SK-N-SH (cell line): ENCODE results near the gene GNG4. TPM values are rescaled to one million over a fixed set of nuclear protein-coding genes. Genes with fewer than 3 reads are reported as not detected.
"Not testable (repeated sequence)": the region's sequence is repeated elsewhere in the genome, so short reads cannot be mapped to it uniquely, and the experiment has no call there.

ENCODE experiments used
- CTCF ChIA-PET: fragments of 300-600, 350-600 bp; formaldehyde crosslinking; extraction: SDS; loops from one replicate; lab custom pipeline; 2021; lab: Yijun Ruan, JAX
- POLR2A ChIA-PET: fragments of 350-600 bp; sonication (Branson Sonifier 250); formaldehyde crosslinking; extraction: SDS; loops from one replicate; lab custom pipeline; 2020; ENCODE audit warnings: antibody characterized with exemption, inconsistent platforms; lab: Yijun Ruan, JAX
- DNase-seq: peaks from one replicate; pipeline ENCODE4 v3.0.0; 2012
- H2AFZ ChIP-seq: fragments of 200-600 bp; sonication (generic); 2 replicates; pipeline ENCODE4 v1.8.1; 2016; ENCODE audit warnings: antibody characterized with exemption, mild to moderate bottlenecking, low read depth
- H3F3A ChIP-seq: fragments of 200-600 bp; sonication (generic); replicated peaks from 2 replicates; pipeline ENCODE3; 2016; ENCODE audit warnings: antibody characterized with exemption, mild to moderate bottlenecking; ENCODE audit not compliant: insufficient read depth
- H3K27ac ChIP-seq, 2 experiments: fragments of 200-500 bp in 1 of 2; fragments of 200-600 bp in 1 of 2; sonication (Bioruptor generic) in 1 of 2; sonication (generic), shearing (Covaris generic) in 1 of 2; 2 replicates each; pipeline versions ENCODE4 v1.5.1 to v1.6.1; 2014 to 2016; ENCODE audit warnings: low read depth in 2 of 2, inconsistent platforms in 1 of 2, low read length in 1 of 2, mild to moderate bottlenecking in 1 of 2, mixed read lengths in 1 of 2
- H3K27me3 ChIP-seq: fragments of 200-600 bp; sonication (generic), shearing (Covaris generic); 2 replicates; pipeline ENCODE4 v1.6.1; 2016; ENCODE audit warnings: mixed run types; ENCODE audit not compliant: insufficient read depth
- H3K36me3 ChIP-seq, 2 experiments: fragments of 200-500 bp in 1 of 2; fragments of 200-600 bp in 1 of 2; sonication (Bioruptor generic) in 1 of 2; sonication (generic) in 1 of 2; replicated peaks in 1 of 2; 2 replicates each; pipeline versions ENCODE3 to v1.5.1; 2014 to 2016; ENCODE audit warnings: low read length in 1 of 2, mild to moderate bottlenecking in 1 of 2; ENCODE audit not compliant: insufficient read depth in 2 of 2, control insufficient read depth in 1 of 2
- H3K4me1 ChIP-seq, 2 experiments: fragments of 200-500 bp in 1 of 2; fragments of 200-600 bp in 1 of 2; sonication (Bioruptor generic) in 1 of 2; sonication (generic), shearing (Covaris generic) in 1 of 2; 2 replicates each; pipeline versions ENCODE4 v1.5.1 to v1.6.1; 2014 to 2016; ENCODE audit warnings: low read depth in 1 of 2, low read length in 1 of 2, mixed run types in 1 of 2; ENCODE audit not compliant: insufficient read depth in 2 of 2, control insufficient read depth in 1 of 2
- H3K4me2 ChIP-seq: fragments of 200-600 bp; sonication (generic), shearing (Covaris generic); 2 replicates; pipeline ENCODE4 v1.6.1; 2017; ENCODE audit warnings: mixed run types
- H3K4me3 ChIP-seq, 2 experiments: fragments of 200-500 bp in 1 of 2; fragments of 200-600 bp in 1 of 2; sonication (Bioruptor generic) in 1 of 2; sonication (generic), shearing (Covaris generic) in 1 of 2; 2 replicates each; pipeline versions ENCODE4 v1.5.1 to v1.8.1; 2014 to 2016; ENCODE audit warnings: low read depth in 2 of 2, inconsistent platforms in 1 of 2, low read length in 1 of 2, mild to moderate bottlenecking in 1 of 2, mixed read lengths in 1 of 2, moderate library complexity in 1 of 2
- H3K79me2 ChIP-seq: fragments of 200-600 bp; sonication (generic); 2 replicates; pipeline ENCODE4 v1.8.1; 2017; ENCODE audit warnings: mild to moderate bottlenecking; ENCODE audit not compliant: insufficient read depth
- H3K9ac ChIP-seq: fragments of 200-600 bp; sonication (generic); 2 replicates; pipeline ENCODE4 v1.6.1; 2017; ENCODE audit warnings: mixed run types
- H3K9me2 ChIP-seq: fragments of 200-600 bp; sonication (generic); 2 replicates; pipeline ENCODE4 v1.6.1; 2017; ENCODE audit warnings: mixed run types
- H3K9me3 ChIP-seq: fragments of 200-600 bp; sonication (generic); 2 replicates; pipeline ENCODE4 v1.6.1; 2017; ENCODE audit warnings: mixed run types, mild to moderate bottlenecking, moderate library complexity
- H4K20me1 ChIP-seq: fragments of 200-600 bp; sonication (generic); 2 replicates; pipeline ENCODE4 v1.6.1; 2017; ENCODE audit warnings: mild to moderate bottlenecking, mixed run types; ENCODE audit not compliant: insufficient read depth
- EP300 ChIP-seq, 2 experiments: IDR thresholded peaks; 2 replicates each; pipeline versions ENCODE4 v1.4.0 to v1.6.1; 2012; ENCODE audit warnings: borderline replicate concordance in 1 of 2, low read depth in 1 of 2, low read length in 1 of 2
- FOSL2 ChIP-seq: IDR thresholded peaks from 2 replicates; pipeline ENCODE4 v1.4.0; 2012; ENCODE audit warnings: low read depth, mild to moderate bottlenecking, moderate library complexity, borderline replicate concordance
- RCOR1 ChIP-seq: fragments of 150-350 bp; IDR thresholded peaks from 2 replicates; pipeline ENCODE4 v1.6.1; 2017; ENCODE audit warnings: antibody characterized with exemption, low read length
- SMC3 ChIP-seq: IDR thresholded peaks from 2 replicates; pipeline ENCODE4 v1.6.1; 2012; ENCODE audit warnings: low read depth, low read length, improper control_type of control experiment
- TAF1 ChIP-seq: IDR thresholded peaks from 2 replicates; pipeline ENCODE4 v1.6.1; 2012; ENCODE audit warnings: low read depth, mild to moderate bottlenecking, low read length, moderate library complexity, borderline replicate concordance
- TCF12 ChIP-seq: IDR thresholded peaks from 2 replicates; pipeline ENCODE4 v1.4.0; 2012
- WGBS: methylation state at CpG from one replicate; pipeline ENCODE4 v1.1.6; 2017; ENCODE audit warnings: low lambda C conversion rate; 5-methylcytosine and 5-hydroxymethylcytosine counted together
- polyA plus RNA-seq, 3 experiments: library from polyadenylated mRNA; depleted of rRNA; stranded (reverse); fragments of >200 nt; gene quantifications; 2 replicates each; pipeline ENCODE4 v1.2.3, GENCODE V29; 2012
- TF ChIP-seq, protein P1 (sequence below): IDR thresholded peaks from 2 replicates; pipeline ENCODE4; 2012

GNG4 gene
- polyA plus RNA-seq, 1 of the 3 experiments (the other 2 are of a cell fraction) = 1.6 TPM

GRCh38 chr1:235573880-235574279 lies 75.7 kb downstream of the GNG4 start:
- Histone ChIP-seq H3K9me3 (no peaks in the 10 kb centered on the region), H3K4me3 (no peak overlapping the region), H3K36me3 (no peaks in the 10 kb centered on the region), H3K9me2 (no peaks in the 10 kb centered on the region), H3K4me2 (no peak overlapping the region), H3K9ac (no peak overlapping the region), H3K4me1 (no peaks in the 10 kb centered on the region), H3K27ac (no peak overlapping the region), H4K20me1 (no peaks in the 10 kb centered on the region), H3K79me2 (no peaks in the 10 kb centered on the region), H3K27me3 (no peaks in the 10 kb centered on the region), H2AFZ (no peak overlapping the region), H3F3A (no peaks in the 10 kb centered on the region)
- DNase-seq = no peak
- CTCF ChIA-PET = no interaction called here
- WGBS = 80% methylated on average over 2 of the region's 2 CpGs
- POLR2A ChIA-PET = no interaction called here
- TF ChIP-seq SMC3 = no peak
- TF ChIP-seq, protein P1, sequence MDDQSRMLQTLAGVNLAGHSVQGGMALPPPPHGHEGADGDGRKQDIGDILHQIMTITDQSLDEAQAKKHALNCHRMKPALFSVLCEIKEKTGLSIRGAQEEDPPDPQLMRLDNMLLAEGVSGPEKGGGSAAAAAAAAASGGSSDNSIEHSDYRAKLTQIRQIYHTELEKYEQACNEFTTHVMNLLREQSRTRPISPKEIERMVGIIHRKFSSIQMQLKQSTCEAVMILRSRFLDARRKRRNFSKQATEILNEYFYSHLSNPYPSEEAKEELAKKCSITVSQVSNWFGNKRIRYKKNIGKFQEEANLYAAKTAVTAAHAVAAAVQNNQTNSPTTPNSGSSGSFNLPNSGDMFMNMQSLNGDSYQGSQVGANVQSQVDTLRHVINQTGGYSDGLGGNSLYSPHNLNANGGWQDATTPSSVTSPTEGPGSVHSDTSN = no peak
- TF ChIP-seq TAF1 = no peak
- TF ChIP-seq TCF12 = no peak
- no peak for TF ChIP-seq FOSL2
- no peak for TF ChIP-seq RCOR1
- TF ChIP-seq EP300 (IDR thresholded peaks at IDR 0.05; ENCODE audit: borderline replicate concordance in 1 of 2, low read depth in 1 of 2, low read length in 1 of 2) = no peak

DNA sequence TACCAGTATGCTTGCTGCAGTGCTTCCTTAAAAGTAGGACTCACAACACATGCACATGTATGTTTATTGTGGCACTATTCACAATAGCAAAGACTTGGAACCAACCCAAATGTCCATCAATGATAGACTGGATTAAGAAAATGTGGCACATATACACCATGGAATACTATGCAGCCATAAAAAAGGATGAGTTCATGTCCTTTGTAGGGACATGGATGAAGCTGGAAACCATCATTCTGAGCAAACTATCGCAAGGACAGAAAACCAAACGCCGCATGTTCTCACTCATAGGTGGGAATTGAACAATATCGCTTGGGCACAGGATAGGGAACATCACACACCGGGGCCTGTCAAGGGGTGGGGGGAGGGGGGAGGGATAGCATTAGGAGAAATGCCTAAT lies 76.6 kb downstream of the GNG4 start:
- H3K9me2 ChIP-seq, H4K20me1 ChIP-seq, H3F3A ChIP-seq, H3K4me3 ChIP-seq, DNase-seq, H3K79me2 ChIP-seq, H2AFZ ChIP-seq, H3K4me1 ChIP-seq, H3K36me3 ChIP-seq, H3K27ac ChIP-seq, POLR2A ChIA-PET, H3K9me3 ChIP-seq, H3K4me2 ChIP-seq, H3K27me3 ChIP-seq, H3K9ac ChIP-seq: not testable (repeated sequence)
- CTCF ChIA-PET = interaction anchor here (0.7 kb wide), 1 partner anchor 11 kb away, joined by 3 read pairs; no protein-coding TSS in a partner anchor
- 81% methylated on average over 5 of the region's 5 CpGs for WGBS

DNA sequence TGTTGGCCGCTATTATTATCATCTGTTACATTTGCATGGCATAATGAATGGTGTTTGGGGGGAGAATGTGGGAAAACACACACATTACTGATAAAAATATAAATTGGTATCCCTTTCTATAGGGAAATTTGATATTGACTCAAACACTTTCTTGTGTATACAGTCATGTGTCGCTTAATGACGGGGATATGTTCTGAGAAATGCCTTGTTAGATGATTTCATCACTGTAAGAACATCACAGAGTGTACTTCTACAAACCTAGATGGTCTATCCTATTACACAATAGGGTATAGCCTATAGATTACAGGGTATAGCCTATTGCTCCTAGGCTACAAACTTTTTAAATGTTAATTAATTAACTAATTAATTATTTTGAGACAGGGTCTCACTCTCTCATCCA lies 78.1 kb downstream of the GNG4 start:
- no peak overlapping the region for H2AFZ ChIP-seq
- no peak overlapping the region for H3K4me2 ChIP-seq
- no peak overlapping the region for H3K27ac ChIP-seq
- ChIA-PET CTCF (interaction anchor here (1.9 kb wide), 1 partner anchor 58 kb away, joined by 4 read pairs; no protein-coding TSS in a partner anchor), POLR2A (no interaction called here)
- H3F3A ChIP-seq = no peaks in the 10 kb centered on the region
- no peak for DNase-seq
- no peaks in the 10 kb centered on the region for H3K9me3 ChIP-seq
- H3K4me3 ChIP-seq = no peak overlapping the region
- H3K4me1 ChIP-seq = no peaks in the 10 kb centered on the region
- H3K27me3 ChIP-seq = no peaks in the 10 kb centered on the region
- no peaks in the 10 kb centered on the region for H3K36me3 ChIP-seq
- H3K9ac ChIP-seq = no peak overlapping the region
- H3K79me2 ChIP-seq = no peaks in the 10 kb centered on the region
- no peak for TF ChIP-seq TAF1
- WGBS = 89% methylated on average over 3 of the region's 3 CpGs
- H3K9me2 ChIP-seq = no peaks in the 10 kb centered on the region
- no peaks in the 10 kb centered on the region for H4K20me1 ChIP-seq
